GM12892 (cell line): ENCODE data around the gene CRISPLD2.

Experiments
- POLR2A ChIP-seq: IDR thresholded peaks from 2 replicates; pipeline ENCODE4 v1.6.1; 2011; ENCODE audit warnings: low read depth, low read length, control low read depth
- POLR2AphosphoS5 ChIP-seq: IDR thresholded peaks from 2 replicates; pipeline ENCODE4 v1.6.1; 2011; ENCODE audit warnings: low read depth, low read length, control low read depth
- TAF1 ChIP-seq: IDR thresholded peaks from 2 replicates; pipeline ENCODE4 v1.6.1; 2011; ENCODE audit warnings: low read depth, mild to moderate bottlenecking, control low read depth, low read length, borderline replicate concordance

DNA sequence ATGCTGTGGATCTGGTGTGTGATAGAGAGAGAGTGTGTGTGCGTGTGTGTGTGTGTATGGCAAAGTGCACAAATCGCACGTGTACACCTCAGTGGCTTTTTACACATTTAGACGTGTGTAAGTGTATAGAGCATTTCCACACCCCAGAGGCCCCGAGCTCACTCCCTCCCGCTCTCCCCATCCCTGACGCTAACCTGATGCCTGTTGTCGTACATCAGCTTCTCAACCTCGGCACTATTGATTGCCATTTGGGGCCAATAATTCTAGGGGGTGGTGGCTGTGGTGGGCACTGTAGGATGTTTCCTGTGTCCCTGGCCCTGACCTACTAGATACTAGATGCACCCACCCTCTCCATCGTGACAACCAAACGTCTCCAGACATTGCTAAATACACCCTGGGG is 30.4 kb upstream of the CRISPLD2 start:
- TF ChIP-seq TAF1 (no peak), POLR2A (no peak), POLR2AphosphoS5 (no peak)
